GM12878 (cell line): ENCODE measurements around the gene MYO1E.

ENCODE experiments used
- CTCF ChIP-seq, 3 experiments: IDR thresholded peaks in 2 of 3; conservative IDR thresholded peaks in 1 of 3; 2 replicates each; pipeline ENCODE4 v1.5.1; 2011; ENCODE audit warnings: low read depth in 3 of 3, low read length in 3 of 3, mild to moderate bottlenecking in 3 of 3, control low read depth in 2 of 3, moderate library complexity in 2 of 3, inconsistent platforms in 1 of 3, mixed read lengths in 1 of 3; ENCODE audit not compliant: control insufficient read depth in 2 of 3, insufficient read depth in 1 of 3; ENCODE audit errors: extremely low read depth in 1 of 3
- HDAC6 ChIP-seq: fragments of 200-600 bp; sonication (generic); IDR thresholded peaks from one replicate; pipeline ENCODE4 v1.8.0; 2017; ENCODE audit warnings: antibody characterized with exemption; ENCODE audit not compliant: unreplicated experiment
- MXI1 ChIP-seq: fragments of 150-350 bp; IDR thresholded peaks from 2 replicates; pipeline ENCODE4 v1.6.1; 2011; ENCODE audit warnings: low read depth, mild to moderate bottlenecking, inconsistent platforms, low read length, improper control_type of control experiment
- MYC ChIP-seq: IDR thresholded peaks from 2 replicates; pipeline ENCODE4 v1.6.1; 2011; ENCODE audit warnings: mild to moderate bottlenecking, low read length, moderate library complexity, inconsistent platforms; ENCODE audit not compliant: insufficient read depth, insufficient replicate concordance, insufficient read length, severe bottlenecking
- POLR2A ChIP-seq: IDR thresholded peaks from 2 replicates; pipeline ENCODE4 v1.6.1; 2011; ENCODE audit warnings: low read depth, mild to moderate bottlenecking, low read length
- YBX1 ChIP-seq: fragments of 450-650 bp; IDR thresholded peaks from 2 replicates; pipeline ENCODE4 v1.6.1; 2016; ENCODE audit warnings: antibody characterized with exemption

GRCh38 chr15:59247364-59247763 is 125.3 kb downstream of the MYO1E start:
- TF ChIP-seq MYC (no peak), MXI1 (no peak), POLR2A (no peak), HDAC6 (no peak), YBX1 (no peak), CTCF (IDR thresholded peaks at IDR 0.05 in 2 of 3, conservative IDR thresholded peaks at IDR 0.05 in 1 of 3; ENCODE audit: control insufficient read depth in 2 of 3, extremely low read depth in 1 of 3, insufficient read depth in 1 of 3, low read depth in 3 of 3, low read length in 3 of 3) (peak; percentile 57 to 68 (median 62))
